ENCODE data around the gene TMEM8B. TPM values are rescaled to one million over a fixed set of nuclear protein-coding genes. Genes with fewer than 3 reads are reported as not detected.
A peak's percentile ranks its signal among the peaks of the same experiment; 100 is the strongest.

TMEM8B gene
- polyA plus RNA-seq, 3 donors: 2.6 to 11.6 (median 3.8) TPM

- DNase-seq: peak; percentile 33 to 66 (median 54)
- H3K79me2 ChIP-seq (ENCODE audit: insufficient read depth, low read length): no peaks in the 10 kb centered on the region
- no peaks in the 10 kb centered on the region for H3K36me3 ChIP-seq (replicated peaks in 1 of 2; ENCODE audit: control insufficient read depth in 1 of 2, insufficient read depth in 2 of 2, low read length in 2 of 2)
- 24% methylated on average over 3 of the region's 3 CpGs for WGBS (ENCODE audit: insufficient coverage)
- H3K9ac ChIP-seq (ENCODE audit: insufficient read depth, low read length, poor library complexity, severe bottlenecking): no peak overlapping the region
- intact Hi-C loops (cut with micrococcal nuclease): no loop called here
- H4K20me1 ChIP-seq (ENCODE audit: insufficient read depth, low read length): no peaks in the 10 kb centered on the region
- H3K4me1 ChIP-seq (ENCODE audit: control insufficient read depth in 1 of 2, insufficient read depth in 2 of 2, low read length in 2 of 2): peaks cover 14 to 16% of the 10 kb centered on the region in 2 donors
- Mint-ChIP-seq H3K27me3 (ENCODE audit: low read depth in 3 of 3) (peaks cover under 1 to 12% (median 9%) of the 10 kb centered on the region in 3 donors), H3K36me3 (no peaks in the 10 kb centered on the region), H3K27ac (peak overlapping the region in 5 of 7 donors; percentile 19 to 47 (median 44)), H3K9me3 (no peaks in the 10 kb centered on the region), H3K4me3 (no peak overlapping the region), H3K4me1 (peaks cover 11% of the 10 kb centered on the region)
- H3K9me3 ChIP-seq (replicated peaks in 1 of 2; ENCODE audit: control insufficient read depth in 1 of 2, insufficient read depth in 1 of 2, low read length in 2 of 2): no peaks in the 10 kb centered on the region
- H3K4me3 ChIP-seq (replicated peaks in 1 of 3; ENCODE audit: low read depth in 2 of 3, low read length in 3 of 3): no peak overlapping the region
- no peak overlapping the region for H3K4me2 ChIP-seq (replicated peaks; ENCODE audit: extremely low read depth, low read length, poor library complexity, severe bottlenecking)
- no peaks in the 10 kb centered on the region for H3K27me3 ChIP-seq (ENCODE audit: control insufficient read depth in 2 of 2, insufficient read depth in 2 of 2, low read length in 2 of 2)
- H2AFZ ChIP-seq (ENCODE audit: insufficient read depth, low read depth, low read length, poor library complexity, severe bottlenecking): no peak overlapping the region
- TF ChIP-seq, protein P1, sequence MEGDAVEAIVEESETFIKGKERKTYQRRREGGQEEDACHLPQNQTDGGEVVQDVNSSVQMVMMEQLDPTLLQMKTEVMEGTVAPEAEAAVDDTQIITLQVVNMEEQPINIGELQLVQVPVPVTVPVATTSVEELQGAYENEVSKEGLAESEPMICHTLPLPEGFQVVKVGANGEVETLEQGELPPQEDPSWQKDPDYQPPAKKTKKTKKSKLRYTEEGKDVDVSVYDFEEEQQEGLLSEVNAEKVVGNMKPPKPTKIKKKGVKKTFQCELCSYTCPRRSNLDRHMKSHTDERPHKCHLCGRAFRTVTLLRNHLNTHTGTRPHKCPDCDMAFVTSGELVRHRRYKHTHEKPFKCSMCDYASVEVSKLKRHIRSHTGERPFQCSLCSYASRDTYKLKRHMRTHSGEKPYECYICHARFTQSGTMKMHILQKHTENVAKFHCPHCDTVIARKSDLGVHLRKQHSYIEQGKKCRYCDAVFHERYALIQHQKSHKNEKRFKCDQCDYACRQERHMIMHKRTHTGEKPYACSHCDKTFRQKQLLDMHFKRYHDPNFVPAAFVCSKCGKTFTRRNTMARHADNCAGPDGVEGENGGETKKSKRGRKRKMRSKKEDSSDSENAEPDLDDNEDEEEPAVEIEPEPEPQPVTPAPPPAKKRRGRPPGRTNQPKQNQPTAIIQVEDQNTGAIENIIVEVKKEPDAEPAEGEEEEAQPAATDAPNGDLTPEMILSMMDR (IDR thresholded peaks at IDR 0.05): no peak
- no peak overlapping the region for H3K27ac ChIP-seq (ENCODE audit: low read depth in 1 of 2, low read length in 2 of 2)
Measured at GRCh38 chr9:35891646-35892045, 62.6 kb downstream of the TMEM8B start.

DNA sequence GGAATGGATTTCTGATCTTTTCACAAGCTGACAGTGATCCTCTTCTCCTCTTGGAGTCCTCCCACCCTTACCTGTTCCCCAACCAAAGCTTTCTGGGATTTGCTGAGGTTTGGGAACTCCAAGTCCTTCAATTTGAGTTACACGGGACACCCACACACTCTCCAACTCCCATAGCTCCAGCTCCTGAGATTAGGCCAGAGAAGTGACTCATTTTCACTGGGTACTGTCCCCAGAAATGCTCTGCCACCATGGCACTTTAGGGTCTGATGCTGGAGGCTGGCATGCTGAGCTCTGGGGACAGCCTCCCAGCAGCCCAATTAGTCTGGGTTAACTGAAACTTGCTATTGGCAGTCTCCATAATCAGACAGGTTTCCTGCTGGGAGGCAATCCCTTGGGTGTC lies 63.0 kb downstream of the TMEM8B start:
- Histone ChIP-seq H2AFZ (ENCODE audit: insufficient read depth, low read depth, low read length, poor library complexity, severe bottlenecking) (no peak overlapping the region), H3K27ac (ENCODE audit: low read depth in 1 of 2, low read length in 2 of 2) (no peak overlapping the region), H4K20me1 (ENCODE audit: insufficient read depth, low read length) (no peaks in the 10 kb centered on the region), H3K9ac (ENCODE audit: insufficient read depth, low read length, poor library complexity, severe bottlenecking) (no peak overlapping the region), H3K79me2 (ENCODE audit: insufficient read depth, low read length) (no peaks in the 10 kb centered on the region), H3K36me3 (replicated peaks in 1 of 2; ENCODE audit: control insufficient read depth in 1 of 2, insufficient read depth in 2 of 2, low read length in 2 of 2) (no peaks in the 10 kb centered on the region), H3K4me3 (replicated peaks in 1 of 3; ENCODE audit: low read depth in 2 of 3, low read length in 3 of 3) (no peak overlapping the region), H3K9me3 (replicated peaks in 1 of 2; ENCODE audit: control insufficient read depth in 1 of 2, insufficient read depth in 1 of 2, low read length in 2 of 2) (no peaks in the 10 kb centered on the region), H3K27me3 (ENCODE audit: control insufficient read depth in 2 of 2, insufficient read depth in 2 of 2, low read length in 2 of 2) (no peaks in the 10 kb centered on the region), H3K4me1 (ENCODE audit: control insufficient read depth in 1 of 2, insufficient read depth in 2 of 2, low read length in 2 of 2) (peaks cover 14 to 16% of the 10 kb centered on the region in 2 donors), H3K4me2 (replicated peaks; ENCODE audit: extremely low read depth, low read length, poor library complexity, severe bottlenecking) (no peak overlapping the region)
- no CpG with 5 or more reads among the region's 1 CpG for WGBS (ENCODE audit: insufficient coverage)
- Mint-ChIP-seq H3K36me3 (no peaks in the 10 kb centered on the region), H3K4me3 (no peak overlapping the region), H3K27me3 (ENCODE audit: low read depth in 3 of 3) (peaks cover 0 to 12% (median 8%) of the 10 kb centered on the region in 3 donors), H3K9me3 (no peaks in the 10 kb centered on the region), H3K27ac (peak overlapping the region in 2 of 7 donors; percentile 11 to 25), H3K4me1 (peaks cover 11% of the 10 kb centered on the region)
- peak in 1 of 3 donors; percentile 37 for DNase-seq
- TF ChIP-seq, protein P1 (IDR thresholded peaks at IDR 0.05): no peak
- intact Hi-C loops (cut with micrococcal nuclease): no loop called here
